Fibroblast of mammary gland (primary cell): ENCODE results near the gene RNASE8.

Experiments used
- DNase-seq: peaks from one replicate; pipeline ENCODE4 v3.0.0-alpha.2; 2010; ENCODE audit warnings: low read depth
- H3K4me3 ChIP-seq: 2 replicates; pipeline ENCODE4 v1.5.1; 2011; ENCODE audit warnings: low read depth, mild to moderate bottlenecking, low read length, moderate library complexity; ENCODE audit not compliant: control insufficient read depth
- TF ChIP-seq, protein P1 (sequence below): conservative IDR thresholded peaks from 2 replicates; pipeline ENCODE4 v1.5.1; 2011; ENCODE audit warnings: low read depth, low read length, inconsistent platforms; ENCODE audit not compliant: control insufficient read depth, insufficient read depth

RNASE8 gene

DNA sequence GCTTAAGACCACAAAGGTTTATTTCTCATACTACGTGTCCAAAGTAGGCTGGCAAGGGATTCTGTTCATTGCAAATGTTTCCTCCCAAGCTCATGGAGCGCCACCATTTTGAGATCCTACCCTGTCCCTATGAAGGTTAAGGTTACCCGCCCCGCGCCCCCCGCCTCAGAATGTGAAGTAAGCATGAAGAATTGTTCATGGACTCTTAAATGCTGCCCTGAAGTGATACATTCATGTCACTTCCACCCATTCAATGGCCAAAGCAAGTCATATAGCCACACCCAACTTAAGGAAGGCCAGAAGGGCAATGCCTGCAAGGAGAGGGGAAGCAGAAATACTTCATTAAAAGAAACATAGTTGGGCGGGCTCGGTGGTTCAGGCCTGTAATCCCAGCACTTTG lies 47.5 kb downstream of the RNASE8 start:
- DNase-seq: no peak
- TF ChIP-seq, protein P1, sequence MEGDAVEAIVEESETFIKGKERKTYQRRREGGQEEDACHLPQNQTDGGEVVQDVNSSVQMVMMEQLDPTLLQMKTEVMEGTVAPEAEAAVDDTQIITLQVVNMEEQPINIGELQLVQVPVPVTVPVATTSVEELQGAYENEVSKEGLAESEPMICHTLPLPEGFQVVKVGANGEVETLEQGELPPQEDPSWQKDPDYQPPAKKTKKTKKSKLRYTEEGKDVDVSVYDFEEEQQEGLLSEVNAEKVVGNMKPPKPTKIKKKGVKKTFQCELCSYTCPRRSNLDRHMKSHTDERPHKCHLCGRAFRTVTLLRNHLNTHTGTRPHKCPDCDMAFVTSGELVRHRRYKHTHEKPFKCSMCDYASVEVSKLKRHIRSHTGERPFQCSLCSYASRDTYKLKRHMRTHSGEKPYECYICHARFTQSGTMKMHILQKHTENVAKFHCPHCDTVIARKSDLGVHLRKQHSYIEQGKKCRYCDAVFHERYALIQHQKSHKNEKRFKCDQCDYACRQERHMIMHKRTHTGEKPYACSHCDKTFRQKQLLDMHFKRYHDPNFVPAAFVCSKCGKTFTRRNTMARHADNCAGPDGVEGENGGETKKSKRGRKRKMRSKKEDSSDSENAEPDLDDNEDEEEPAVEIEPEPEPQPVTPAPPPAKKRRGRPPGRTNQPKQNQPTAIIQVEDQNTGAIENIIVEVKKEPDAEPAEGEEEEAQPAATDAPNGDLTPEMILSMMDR: no peak
- H3K4me3 ChIP-seq: no peak overlapping the region

DNA sequence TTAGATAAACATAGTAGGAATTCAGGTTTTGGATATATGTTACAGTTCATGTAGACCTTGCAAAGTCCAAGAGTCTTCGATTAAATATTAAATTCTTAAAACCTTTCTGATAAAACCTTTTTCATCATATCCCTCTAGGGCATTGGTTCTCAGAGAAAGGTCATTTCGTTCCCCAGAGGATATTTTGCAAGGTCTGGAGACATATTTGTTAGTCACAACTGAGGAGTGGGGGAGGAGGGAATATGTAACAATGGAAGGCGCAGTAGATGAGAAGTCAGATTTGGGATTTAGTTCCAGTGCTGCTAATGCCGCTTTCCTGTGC lies 48.5 kb downstream of the RNASE8 start:
- H3K4me3 ChIP-seq: no peak overlapping the region
- peak; percentile 75 for DNase-seq

DNA sequence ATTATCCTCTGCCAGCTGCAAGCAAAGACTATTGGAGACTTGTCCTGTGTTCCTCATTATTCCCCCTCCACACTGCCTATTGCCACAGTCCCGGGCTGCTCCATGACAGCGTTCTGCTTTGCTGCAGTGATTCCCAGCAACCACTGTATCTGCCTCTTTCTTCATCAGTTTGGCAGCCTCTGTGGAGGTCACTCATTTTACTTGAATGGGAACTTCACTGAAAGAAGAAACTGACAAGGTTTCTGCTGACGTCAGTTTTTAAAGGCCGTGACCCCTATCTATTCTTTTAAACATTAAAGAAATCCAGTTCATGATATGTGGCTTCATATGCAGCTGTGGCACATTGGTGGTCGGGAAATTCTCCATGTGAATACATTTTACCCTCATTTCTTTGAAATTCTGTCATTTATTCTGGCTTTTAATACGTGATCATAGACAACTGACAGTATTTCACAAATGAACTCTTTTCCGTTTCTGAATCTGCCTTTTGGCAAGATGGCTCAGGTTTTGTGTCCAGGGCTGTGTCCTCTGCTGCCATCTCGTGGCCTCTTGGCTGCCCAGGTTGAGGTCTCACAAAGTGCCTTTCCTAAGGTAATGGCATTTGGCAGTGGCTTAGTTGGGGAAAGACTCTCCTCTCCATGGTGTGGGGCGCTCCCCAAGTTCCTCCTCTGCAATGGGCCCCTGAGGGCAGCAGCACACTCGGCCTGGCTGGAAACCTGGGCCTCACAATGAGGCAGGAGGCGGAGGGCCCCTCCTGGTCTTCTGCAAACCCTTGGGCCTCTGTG lies 49.1 kb downstream of the RNASE8 start:
- no peak overlapping the region for H3K4me3 ChIP-seq
- DNase-seq: peak; percentile 80
- TF ChIP-seq, protein P1: peak; percentile 98

More for the DNA sequence above, 48.5 kb downstream of the RNASE8 start:
- TF ChIP-seq, protein P1: no peak

DNA sequence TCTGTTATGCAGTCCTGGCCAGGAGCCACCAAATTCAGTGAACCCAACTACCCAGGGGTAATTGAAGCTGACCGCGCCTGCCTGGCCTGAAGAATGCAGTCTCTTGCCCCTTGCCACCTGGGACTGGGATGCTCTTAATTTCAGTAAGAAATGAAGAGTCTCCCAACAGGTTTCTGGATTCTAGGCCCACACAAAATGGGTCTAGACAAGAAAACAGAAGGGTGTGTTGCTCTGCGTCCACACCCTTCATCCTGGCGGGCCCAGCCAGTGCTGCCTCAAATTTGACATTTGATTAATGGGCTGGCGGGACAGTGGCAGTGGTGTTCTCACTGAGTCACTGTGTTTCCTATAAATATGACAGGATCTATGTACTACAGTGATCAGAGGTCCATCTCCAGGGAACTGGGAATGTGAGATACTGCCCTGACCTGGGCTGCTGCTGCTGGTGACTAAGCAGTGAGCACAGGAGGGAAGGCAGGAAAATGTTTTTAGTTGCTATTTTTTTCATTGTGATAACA lies 49.7 kb downstream of the RNASE8 start:
- H3K4me3 ChIP-seq: no peak overlapping the region
- TF ChIP-seq, protein P1: no peak
- DNase-seq: peak; percentile 81
